ENCODE measurements around the gene USB1. TPM values are rescaled to one million over a fixed set of nuclear protein-coding genes. Genes with fewer than 3 reads are reported as not detected.

The USB1 gene
- total and polyA plus RNA-seq, 4 donors = 8.9 to 40.7 (median 28.3) TPM

- Histone ChIP-seq H3K9me3 (ENCODE audit: control insufficient read depth in 4 of 4, low read length in 3 of 4) (no peaks in the 10 kb centered on the region), H3K4me3 (ENCODE audit: low read depth in 1 of 3, low read length in 3 of 3) (no peak overlapping the region), H3K36me3 (ENCODE audit: control insufficient read depth in 4 of 4, insufficient read depth in 3 of 4, low read depth in 1 of 4, low read length in 3 of 4) (peaks cover 0 to 11% (median 3%) of the 10 kb centered on the region in 4 donors), H3K4me1 (ENCODE audit: control insufficient read depth in 4 of 4, insufficient read depth in 4 of 4, low read length in 3 of 4) (peaks cover 0 to 7% (median 2%) of the 10 kb centered on the region in 4 donors), H3K27ac (ENCODE audit: low read depth in 1 of 2, low read length in 2 of 2) (no peak overlapping the region), H3K27me3 (ENCODE audit: control insufficient read depth in 4 of 4, insufficient read depth in 4 of 4, low read length in 3 of 4) (no peaks in the 10 kb centered on the region), H3K9ac (ENCODE audit: low read depth in 1 of 2, low read length in 2 of 2) (no peak overlapping the region)
- DNase-seq (ENCODE audit: low spot score) = no peak
- 87% methylated on average over 13 of the region's 13 CpGs for WGBS
- no peak for TF ChIP-seq ZBTB33 (IDR thresholded peaks at IDR 0.05)
- no peak for TF ChIP-seq RXRA (IDR thresholded peaks at IDR 0.05)
- no peak for TF ChIP-seq RAD21 (IDR thresholded peaks at IDR 0.05)
- TF ChIP-seq FOXA1 (IDR thresholded peaks at IDR 0.05) = no peak
- TF ChIP-seq NR2F2 (IDR thresholded peaks at IDR 0.05) = no peak
- TF ChIP-seq JUND (IDR thresholded peaks at IDR 0.05) = no peak
- TF ChIP-seq YY1 (IDR thresholded peaks at IDR 0.05) = no peak
- no peak for TF ChIP-seq HNF4G (IDR thresholded peaks at IDR 0.05)
- no peak for TF ChIP-seq HNF4A (conservative IDR thresholded peaks at IDR 0.05)
- TF ChIP-seq FOXA2 (IDR thresholded peaks at IDR 0.05) = no peak
- no peak for TF ChIP-seq CTCF (IDR thresholded peaks at IDR 0.05; ENCODE audit: low read depth, low read length, missing input control)
- no peak for TF ChIP-seq MAX (IDR thresholded peaks at IDR 0.05)
- TF ChIP-seq EGR1 (IDR thresholded peaks at IDR 0.05; ENCODE audit: low read depth in 2 of 2) = no peak
- no peak for TF ChIP-seq TAF1 (conservative IDR thresholded peaks at IDR 0.05)
- no peak for TF ChIP-seq GABPA (IDR thresholded peaks at IDR 0.05 in 1 of 2, conservative IDR thresholded peaks at IDR 0.05 in 1 of 2)
- TF ChIP-seq SP1 (IDR thresholded peaks at IDR 0.05) = no peak
- TF ChIP-seq REST (IDR thresholded peaks at IDR 0.05) = no peak
- TF ChIP-seq, protein P1, sequence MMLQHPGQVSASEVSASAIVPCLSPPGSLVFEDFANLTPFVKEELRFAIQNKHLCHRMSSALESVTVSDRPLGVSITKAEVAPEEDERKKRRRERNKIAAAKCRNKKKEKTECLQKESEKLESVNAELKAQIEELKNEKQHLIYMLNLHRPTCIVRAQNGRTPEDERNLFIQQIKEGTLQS (IDR thresholded peaks at IDR 0.05) = no peak
Measured at GRCh38 chr16:58048494-58049231, 47.5 kb downstream of the USB1 start.

Measured in liver (tissue), 9 donors.